MM.1S (cell line): ENCODE data around the gene CBLB.

ENCODE experiments used
- CTCF ChIP-seq: fragments of 300-600 bp; sonication (generic); IDR thresholded peaks from 2 replicates; pipeline ENCODE4 v1.5.1; 2016; ENCODE audit warnings: antibody characterized with exemption, low read length, mixed read lengths
- EZH2phosphoT487 ChIP-seq: fragments of 300-600 bp; sonication (generic); IDR thresholded peaks from 2 replicates; pipeline ENCODE4 v1.6.1; 2018; ENCODE audit warnings: antibody characterized with exemption, low read length

GRCh38 chr3:105747696-105748095, 121.1 kb downstream of the CBLB start:
- TF ChIP-seq EZH2phosphoT487 (no peak), CTCF (no peak)
